ENCODE data around the gene JAML.

Gene JAML

GRCh38 chr11:118211006-118211405, 13.8 kb downstream of the JAML start:
- TF ChIP-seq Cebpa-rat (IDR thresholded peaks at IDR 0.05), result no peak
- Histone ChIP-seq H3K9me3 (no peaks in the 10 kb centered on the region), H3K4me3 (no peak overlapping the region), H3K27ac (no peak overlapping the region), H3K9ac (no peak overlapping the region), H4K20me1 (no peaks in the 10 kb centered on the region), H3K27me3 (no peaks in the 10 kb centered on the region), H3K4me2 (no peak overlapping the region), H3K36me3 (no peaks in the 10 kb centered on the region), H3K4me1 (peaks cover 40% of the 10 kb centered on the region)

- Histone ChIP-seq H3K27me3 (no peaks in the 10 kb centered on the region), H3K4me1 (peaks cover 34% of the 10 kb centered on the region), H3K27ac (no peak overlapping the region), H3K9ac (no peak overlapping the region), H3K9me3 (no peaks in the 10 kb centered on the region), H3K36me3 (no peaks in the 10 kb centered on the region), H4K20me1 (no peaks in the 10 kb centered on the region), H3K4me2 (no peak overlapping the region), H3K4me3 (no peak overlapping the region)
- no peak for TF ChIP-seq Cebpa-rat (IDR thresholded peaks at IDR 0.05)
Observed at GRCh38 chr11:118210323-118210722, 14.5 kb downstream of the JAML start.

GRCh38 chr11:118209033-118209432, 15.8 kb downstream of the JAML start:
- no peaks in the 10 kb centered on the region for H4K20me1 ChIP-seq
- H3K9me3 ChIP-seq, result no peaks in the 10 kb centered on the region
- H3K4me3 ChIP-seq, result no peak overlapping the region
- no peak for TF ChIP-seq Cebpa-rat (IDR thresholded peaks at IDR 0.05)
- H3K36me3 ChIP-seq, result no peaks in the 10 kb centered on the region
- H3K27me3 ChIP-seq, result no peaks in the 10 kb centered on the region
- H3K4me1 ChIP-seq, result peaks cover 21% of the 10 kb centered on the region
- H3K27ac ChIP-seq, result no peak overlapping the region
- H3K4me2 ChIP-seq, result no peak overlapping the region
- no peak overlapping the region for H3K9ac ChIP-seq

- Histone ChIP-seq H3K9ac (no peak overlapping the region), H3K36me3 (no peaks in the 10 kb centered on the region), H3K4me1 (peaks cover 10% of the 10 kb centered on the region; the same call in 1 of the 2 replicates), H3K9me3 (no peaks in the 10 kb centered on the region), H4K20me1 (no peaks in the 10 kb centered on the region), H3K4me3 (no peak overlapping the region), H3K4me2 (peak overlapping the region; percentile 8; the same call in 1 of the 2 replicates), H3K27ac (no peak overlapping the region), H3K27me3 (no peaks in the 10 kb centered on the region)
- TF ChIP-seq Cebpa-rat (IDR thresholded peaks at IDR 0.05), result no peak
Observed at GRCh38 chr11:118207079-118207478, 17.7 kb downstream of the JAML start.

GRCh38 chr11:118206391-118207031, 18.3 kb downstream of the JAML start:
- no peak overlapping the region for H3K9ac ChIP-seq
- H3K36me3 ChIP-seq, result no peaks in the 10 kb centered on the region

GRCh38 chr11:118205606-118206378, 19.0 kb downstream of the JAML start:
- H3K4me1 ChIP-seq, result peaks cover 10% of the 10 kb centered on the region; the same call in 1 of the 2 replicates
- no peaks in the 10 kb centered on the region for H3K27me3 ChIP-seq
- no peak for TF ChIP-seq Cebpa-rat (IDR thresholded peaks at IDR 0.05)
- H3K9me3 ChIP-seq, result no peaks in the 10 kb centered on the region
- no peak overlapping the region for H3K4me3 ChIP-seq
- H3K9ac ChIP-seq, result no peak overlapping the region
- no peaks in the 10 kb centered on the region for H4K20me1 ChIP-seq
- peak overlapping the region; percentile 8; the same call in 1 of the 2 replicates for H3K4me2 ChIP-seq
- H3K27ac ChIP-seq, result no peak overlapping the region
- no peaks in the 10 kb centered on the region for H3K36me3 ChIP-seq

More at GRCh38 chr11:118206391-118207031, 18.3 kb downstream of the JAML start:
- H3K4me1 ChIP-seq, result peaks cover 10% of the 10 kb centered on the region; the same call in 1 of the 2 replicates
- no peaks in the 10 kb centered on the region for H4K20me1 ChIP-seq
- no peaks in the 10 kb centered on the region for H3K27me3 ChIP-seq
- no peak overlapping the region for H3K27ac ChIP-seq
- peak overlapping the region; percentile 8; the same call in 1 of the 2 replicates for H3K4me2 ChIP-seq
- TF ChIP-seq Cebpa-rat (IDR thresholded peaks at IDR 0.05), result no peak
- no peak overlapping the region for H3K4me3 ChIP-seq
- no peaks in the 10 kb centered on the region for H3K9me3 ChIP-seq

GRCh38 chr11:118202599-118203422, 22.0 kb downstream of the JAML start:
- Histone ChIP-seq H3K4me1 (peaks cover 10% of the 10 kb centered on the region; the same call in 1 of the 2 replicates), H3K4me2 (no peak overlapping the region), H3K27me3 (no peaks in the 10 kb centered on the region), H3K36me3 (no peaks in the 10 kb centered on the region), H3K9me3 (no peaks in the 10 kb centered on the region), H3K9ac (no peak overlapping the region), H3K4me3 (no peak overlapping the region), H3K27ac (no peak overlapping the region), H4K20me1 (no peaks in the 10 kb centered on the region)
- TF ChIP-seq Cebpa-rat (IDR thresholded peaks at IDR 0.05), result no peak

GRCh38 chr11:118201966-118202365, 22.8 kb downstream of the JAML start:
- peaks cover 10% of the 10 kb centered on the region; the same call in 1 of the 2 replicates for H3K4me1 ChIP-seq
- H3K9me3 ChIP-seq, result no peaks in the 10 kb centered on the region
- TF ChIP-seq Cebpa-rat (IDR thresholded peaks at IDR 0.05), result no peak
- no peaks in the 10 kb centered on the region for H3K27me3 ChIP-seq
- H3K27ac ChIP-seq, result no peak overlapping the region
- no peaks in the 10 kb centered on the region for H3K36me3 ChIP-seq
- H3K4me3 ChIP-seq, result no peak overlapping the region
- no peak overlapping the region for H3K9ac ChIP-seq
- H4K20me1 ChIP-seq, result no peaks in the 10 kb centered on the region
- no peak overlapping the region for H3K4me2 ChIP-seq

- Histone ChIP-seq H3K4me3 (no peak overlapping the region), H3K9me3 (no peaks in the 10 kb centered on the region), H3K9ac (no peak overlapping the region), H3K27me3 (no peaks in the 10 kb centered on the region), H3K36me3 (no peaks in the 10 kb centered on the region), H3K27ac (no peak overlapping the region), H4K20me1 (no peaks in the 10 kb centered on the region), H3K4me2 (no peak overlapping the region), H3K4me1 (peaks cover 1% of the 10 kb centered on the region; the same call in 1 of the 2 replicates)
- TF ChIP-seq Cebpa-rat (IDR thresholded peaks at IDR 0.05), result no peak
Observed at GRCh38 chr11:118200901-118201680, 23.7 kb downstream of the JAML start.

All from BLaER1 (cell line).